ENCODE results near the gene FBLN7.
"Not testable (repeated sequence)": the region's sequence is repeated elsewhere in the genome, so short reads cannot be mapped to it uniquely, and the experiment has no call there.

The FBLN7 gene, protein sequence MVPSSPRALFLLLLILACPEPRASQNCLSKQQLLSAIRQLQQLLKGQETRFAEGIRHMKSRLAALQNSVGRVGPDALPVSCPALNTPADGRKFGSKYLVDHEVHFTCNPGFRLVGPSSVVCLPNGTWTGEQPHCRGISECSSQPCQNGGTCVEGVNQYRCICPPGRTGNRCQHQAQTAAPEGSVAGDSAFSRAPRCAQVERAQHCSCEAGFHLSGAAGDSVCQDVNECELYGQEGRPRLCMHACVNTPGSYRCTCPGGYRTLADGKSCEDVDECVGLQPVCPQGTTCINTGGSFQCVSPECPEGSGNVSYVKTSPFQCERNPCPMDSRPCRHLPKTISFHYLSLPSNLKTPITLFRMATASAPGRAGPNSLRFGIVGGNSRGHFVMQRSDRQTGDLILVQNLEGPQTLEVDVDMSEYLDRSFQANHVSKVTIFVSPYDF

GRCh38 chr2:112138159-112139032 is at the start of gene FBLN7:
FBLN7 (plus strand) TSS chr2:112138385; CDS start chr2:112138656, 271 bp downstream.
- DNase-seq (ENCODE audit: low spot score), result no peak

- no peak for DNase-seq (ENCODE audit: low spot score)
These were observed 48.8 kb upstream of the FBLN7 start for GRCh38 chr2:112089375-112089774.

GRCh38 chr2:112092286-112093041 is 45.7 kb upstream of the FBLN7 start:
- DNase-seq (ENCODE audit: low spot score), result no peak

DNA sequence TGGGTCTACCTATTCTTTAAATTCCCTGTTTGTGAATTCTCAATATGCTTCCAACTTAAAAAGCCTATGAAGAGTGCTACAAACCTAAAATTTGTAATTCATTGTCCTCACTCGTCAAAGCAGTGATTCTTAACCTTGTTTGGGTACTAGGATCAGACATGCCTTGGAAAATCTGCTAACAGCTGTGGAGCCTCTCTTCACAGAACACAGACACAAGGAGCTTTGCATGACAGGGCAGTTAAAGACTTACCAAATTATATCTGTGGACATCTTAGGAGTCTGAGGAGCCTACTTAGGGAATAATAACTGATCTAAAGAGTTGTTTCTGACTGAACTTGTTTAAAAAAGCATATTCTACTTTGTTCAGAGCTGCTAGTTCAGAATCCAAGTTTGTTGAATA is 45.0 kb upstream of the FBLN7 start:
- DNase-seq (ENCODE audit: low spot score), result no peak

DNA sequence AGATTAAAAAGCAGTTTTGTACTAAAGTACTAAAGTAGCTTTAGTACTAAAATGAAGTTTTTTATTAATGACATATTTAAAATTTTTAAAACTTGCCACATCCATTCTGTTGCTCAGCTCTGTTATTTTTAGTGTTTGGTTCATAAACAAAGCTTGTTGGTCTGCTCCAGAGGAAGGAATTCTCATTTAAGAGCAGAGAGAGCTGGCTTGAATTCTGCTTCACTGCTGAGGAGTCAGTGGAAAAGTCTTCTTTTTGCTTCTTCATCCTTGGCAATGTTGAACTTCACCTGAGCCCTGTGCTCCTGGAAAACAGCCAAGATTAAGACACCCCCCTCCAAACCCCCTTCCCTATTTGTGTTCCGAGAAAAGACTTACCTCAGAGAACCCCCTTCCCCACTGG is 42.5 kb upstream of the FBLN7 start:
- no peak for DNase-seq (ENCODE audit: low spot score)

GRCh38 chr2:112096098-112096497 is 42.1 kb upstream of the FBLN7 start:
- no peak for DNase-seq (ENCODE audit: low spot score)

- no peak for DNase-seq (ENCODE audit: low spot score)
These were observed 29.9 kb upstream of the FBLN7 start for GRCh38 chr2:112108178-112108832.

DNA sequence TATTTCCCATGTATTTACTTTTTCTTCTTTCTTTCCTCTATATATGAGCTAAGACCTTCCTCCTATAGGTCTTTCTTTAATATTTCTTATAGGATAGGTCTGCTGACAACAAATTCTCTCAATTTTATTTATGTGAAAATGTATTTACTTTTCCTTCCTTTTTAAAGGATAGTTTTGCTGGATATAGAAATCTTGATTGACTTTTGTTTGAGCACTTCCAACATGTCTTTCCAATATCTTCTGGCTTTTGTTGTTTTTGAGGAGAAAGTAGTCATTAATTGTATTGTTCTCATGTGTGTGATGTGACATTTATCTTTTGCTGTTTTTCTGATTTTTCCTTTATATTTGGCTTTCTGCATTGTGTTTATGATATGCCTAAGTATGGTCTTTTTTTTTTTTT is 28.9 kb upstream of the FBLN7 start:
- no peak for DNase-seq (ENCODE audit: low spot score)

DNA sequence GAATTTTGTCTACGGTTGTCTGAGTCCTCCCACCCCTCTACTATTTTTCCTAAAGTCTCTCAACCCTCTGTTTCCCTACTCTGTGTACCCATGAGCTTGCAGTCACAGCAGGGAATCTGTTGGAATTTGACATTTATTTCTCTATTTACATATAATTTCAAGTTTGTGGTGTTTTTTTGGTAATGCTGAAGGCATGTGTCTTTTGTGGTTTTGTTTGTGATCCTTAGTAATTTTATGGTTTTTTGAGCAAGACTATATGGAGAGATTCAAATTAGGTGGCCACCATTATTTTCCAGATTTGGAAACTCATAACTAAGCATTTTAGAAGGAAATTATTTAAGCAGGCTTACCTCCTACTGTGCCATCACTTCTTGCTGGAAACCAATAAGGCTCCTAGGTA is 27.2 kb upstream of the FBLN7 start:
- DNase-seq (ENCODE audit: low spot score), result no peak

DNA sequence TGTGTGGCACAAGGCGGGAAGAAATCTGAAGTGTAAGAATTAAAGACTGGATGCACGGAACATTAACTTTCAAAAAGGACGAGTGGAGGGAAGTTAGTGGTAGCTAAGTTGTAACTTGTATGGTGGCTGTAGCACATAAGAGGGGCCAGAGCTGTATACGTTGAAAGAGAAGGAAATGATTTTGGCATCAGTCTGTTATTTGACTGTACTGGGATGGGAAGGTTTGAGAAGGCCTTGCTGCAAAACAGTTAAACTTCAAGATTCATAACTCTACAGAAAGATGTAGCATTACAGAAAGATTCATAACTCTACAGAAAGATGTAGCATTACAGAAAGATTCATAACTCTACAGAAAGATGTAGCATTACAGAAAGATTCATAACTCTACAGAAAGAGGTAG is 24.8 kb upstream of the FBLN7 start:
- not testable (repeated sequence) for DNase-seq (ENCODE audit: low spot score)

DNA sequence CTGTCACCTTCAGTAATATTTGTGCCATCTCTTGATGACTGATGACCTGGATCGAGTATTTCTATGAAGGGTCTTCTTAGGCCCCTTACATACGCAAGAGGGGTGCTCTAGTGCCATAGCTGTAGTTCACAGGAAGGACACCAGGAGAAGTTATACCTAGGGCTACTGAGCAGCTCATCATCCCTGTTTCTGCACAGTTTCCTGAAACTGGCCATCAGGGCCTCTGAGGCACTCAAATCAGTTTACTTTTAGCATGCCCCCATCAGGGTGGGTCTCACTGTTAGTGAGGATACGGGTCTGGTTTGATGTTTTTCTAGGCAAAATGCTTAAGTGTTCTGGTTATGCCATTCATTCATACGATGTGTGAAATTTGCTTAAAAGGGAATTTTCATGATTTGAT is 20.0 kb upstream of the FBLN7 start:
- peak; percentile 23 for DNase-seq (ENCODE audit: low spot score)

GRCh38 chr2:112121682-112122254 is 16.4 kb upstream of the FBLN7 start:
- peak; percentile 70 for DNase-seq (ENCODE audit: low spot score)

DNA sequence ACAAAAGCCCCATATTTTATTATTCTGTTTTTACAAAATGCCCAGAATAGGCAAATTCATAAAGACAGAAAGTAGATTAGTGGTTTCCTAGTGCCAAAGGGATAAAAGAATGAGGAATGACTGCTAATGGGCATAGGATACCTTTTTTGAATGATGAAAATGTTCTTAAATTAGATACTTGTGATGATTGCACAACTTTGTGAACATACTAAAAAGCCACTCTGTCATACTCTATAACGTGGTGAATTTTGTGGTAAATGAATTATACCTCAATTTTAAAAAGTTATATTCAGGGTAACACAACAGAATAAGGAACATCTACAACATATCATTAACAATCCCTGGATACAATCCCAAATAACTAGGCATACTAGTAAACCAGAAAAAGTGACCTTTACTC is 9.1 kb upstream of the FBLN7 start:
- DNase-seq (ENCODE audit: low spot score), result no peak

DNA sequence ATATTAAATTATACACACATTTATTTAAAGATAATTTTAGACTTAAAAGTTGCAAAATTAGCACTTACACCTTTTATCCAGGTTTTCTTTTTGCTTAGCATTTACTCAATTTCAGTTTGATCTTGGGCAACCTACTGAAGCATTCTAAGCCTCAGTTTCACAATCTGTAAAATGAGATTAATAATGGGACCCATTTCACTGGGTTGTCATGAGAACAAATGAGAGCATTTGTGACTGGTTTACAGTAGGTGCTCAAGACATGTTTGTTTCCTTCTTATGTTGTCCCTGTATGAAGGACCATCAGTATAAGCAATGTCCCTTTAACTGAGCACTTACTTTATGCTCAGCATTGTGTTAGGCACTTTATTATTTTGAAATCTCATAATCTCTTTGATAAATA is 4.8 kb upstream of the FBLN7 start:
- DNase-seq (ENCODE audit: low spot score), result no peak

DNA sequence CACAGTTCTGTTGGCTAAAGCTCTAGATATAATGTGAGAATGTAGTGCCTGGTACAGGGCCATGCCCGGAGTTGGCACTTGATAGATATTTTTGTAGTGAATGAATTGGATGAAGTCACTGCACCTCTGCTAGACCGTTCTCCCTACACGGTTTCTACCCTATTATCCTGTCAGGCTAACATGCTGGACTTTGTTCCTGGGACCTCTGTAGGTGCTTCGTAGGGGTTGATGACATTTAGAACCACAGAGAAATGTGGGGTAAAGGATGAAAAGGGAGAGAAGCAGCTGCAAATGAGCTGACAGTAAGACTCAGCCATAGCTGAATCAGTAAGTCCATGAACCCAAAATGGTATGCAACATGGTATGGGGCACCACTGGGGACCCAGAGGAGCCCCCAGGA is 4.1 kb upstream of the FBLN7 start:
- no peak for DNase-seq (ENCODE audit: low spot score)

GRCh38 chr2:112136096-112136495 is 2.1 kb upstream of the FBLN7 start:
- DNase-seq (ENCODE audit: low spot score), result no peak

DNA sequence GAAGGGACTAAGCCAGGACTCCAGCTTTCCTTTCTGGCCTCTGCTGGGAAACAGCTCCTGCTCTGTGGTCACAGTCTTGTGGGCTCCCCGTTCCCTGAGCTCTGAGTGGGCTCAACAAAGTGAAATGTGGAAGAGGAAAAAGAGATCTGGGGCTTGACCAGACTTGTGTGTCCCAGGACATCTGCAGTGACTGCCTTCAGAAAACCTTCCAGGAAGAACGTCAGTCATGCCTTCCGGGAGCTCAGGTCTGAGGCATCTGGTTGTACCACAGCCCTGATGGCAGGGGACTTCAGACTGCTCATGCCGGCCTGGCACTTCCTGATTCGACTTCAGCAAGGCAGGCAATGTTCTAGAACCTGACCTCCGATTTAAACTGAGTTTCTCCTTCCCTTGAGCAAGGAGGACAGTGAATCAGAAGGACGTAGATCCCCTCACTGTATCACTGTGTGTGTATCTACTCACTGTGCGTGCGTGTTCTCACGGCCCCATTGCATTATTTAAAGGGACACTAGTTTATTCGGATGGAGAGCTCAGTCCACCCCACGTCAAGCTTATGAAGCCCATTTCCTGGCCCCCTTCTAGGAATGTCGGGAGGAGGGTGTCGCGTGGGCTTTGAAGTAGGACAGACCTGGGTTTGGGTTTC is 548 bp upstream of the FBLN7 start:
- no peak for DNase-seq (ENCODE audit: low spot score)

GRCh38 chr2:112139033-112139614 is 939 bp downstream of the FBLN7 start:
- DNase-seq (ENCODE audit: low spot score), result not testable (repeated sequence)

GRCh38 chr2:112139661-112140204 is 1.5 kb downstream of the FBLN7 start:
- not testable (repeated sequence) for DNase-seq (ENCODE audit: low spot score)

GRCh38 chr2:112140205-112140802 is 2.1 kb downstream of the FBLN7 start:
- DNase-seq (ENCODE audit: low spot score), result no peak

Measured in NAMALWA (cell line).